Immature natural killer cell (primary cell): ENCODE measurements around the gene IGFBP5. TPM values are rescaled to one million over a fixed set of nuclear protein-coding genes. Genes with fewer than 3 reads are reported as not detected.

Experiments used
- DNase-seq, 3 donors: peaks; one replicate each; pipeline ENCODE4 v3.0.0; 2022; ENCODE audit warnings: mixed read lengths in 1 of 3
- H3K27ac Mint-ChIP-seq, 6 donors: one replicate each; pipeline ENCODE4 v1.8.0; 2020; ENCODE audit warnings: mixed read lengths in 6 of 6, mild to moderate bottlenecking in 5 of 6, inconsistent platforms in 4 of 6, moderate library complexity in 3 of 6
- H3K27me3 Mint-ChIP-seq, 3 donors: one replicate each; pipeline ENCODE4 v1.8.0; 2020 to 2021; ENCODE audit warnings: low read depth in 3 of 3, mild to moderate bottlenecking in 3 of 3, mixed read lengths in 3 of 3, moderate library complexity in 3 of 3, inconsistent platforms in 1 of 3
- H3K36me3 Mint-ChIP-seq, 3 donors: one replicate each; pipeline ENCODE4 v1.8.0; 2020; ENCODE audit warnings: mixed read lengths in 3 of 3, inconsistent platforms in 2 of 3, mild to moderate bottlenecking in 2 of 3
- H3K4me1 Mint-ChIP-seq, 2 donors: one replicate each; pipeline ENCODE4 v1.8.0; 2020; ENCODE audit warnings: inconsistent platforms in 2 of 2, mild to moderate bottlenecking in 2 of 2, mixed read lengths in 2 of 2, moderate library complexity in 1 of 2
- H3K4me3 Mint-ChIP-seq, 5 donors: one replicate each; pipeline ENCODE4 v1.8.0; 2020; ENCODE audit warnings: mild to moderate bottlenecking in 5 of 5, mixed read lengths in 5 of 5, inconsistent platforms in 3 of 5, moderate library complexity in 3 of 5
- H3K9me3 Mint-ChIP-seq, 6 donors: one replicate each; pipeline ENCODE4 v1.8.0; 2020; ENCODE audit warnings: mild to moderate bottlenecking in 6 of 6, mixed read lengths in 6 of 6, inconsistent platforms in 4 of 6, moderate library complexity in 3 of 6
- polyA plus RNA-seq, 3 donors: library from polyadenylated mRNA; unstranded; fragments of 300-500 nt; fragmentation: Illumina TruSeq; gene quantifications; one replicate each; pipeline ENCODE4 v1.2.3, GENCODE V29; 2021

The IGFBP5 gene
- polyA plus RNA-seq, 3 donors from 2014 or later = not detected

GRCh38 chr2:216701544-216701943, 6.2 kb upstream of the IGFBP5 start:
- DNase-seq = no peak
- Mint-ChIP-seq H3K4me1 (no peaks in the 10 kb centered on the region), H3K4me3 (no peak overlapping the region), H3K9me3 (no peaks in the 10 kb centered on the region), H3K27ac (no peak overlapping the region), H3K27me3 (peaks cover 2 to 13% (median 3%) of the 10 kb centered on the region in 3 donors), H3K36me3 (no peaks in the 10 kb centered on the region)

- Mint-ChIP-seq H3K4me3 (no peak overlapping the region), H3K9me3 (no peaks in the 10 kb centered on the region)
- DNase-seq = no peak
Observed at GRCh38 chr2:216700781-216701180, 5.4 kb upstream of the IGFBP5 start.

GRCh38 chr2:216700088-216700567, 4.8 kb upstream of the IGFBP5 start:
- peaks cover 4 to 18% (median 11%) of the 10 kb centered on the region in 3 donors for H3K27me3 Mint-ChIP-seq
- no peak overlapping the region for H3K27ac Mint-ChIP-seq
- no peak for DNase-seq
- H3K4me3 Mint-ChIP-seq = no peak overlapping the region
- H3K36me3 Mint-ChIP-seq = no peaks in the 10 kb centered on the region
- H3K4me1 Mint-ChIP-seq = no peaks in the 10 kb centered on the region
- H3K9me3 Mint-ChIP-seq = no peaks in the 10 kb centered on the region

More at GRCh38 chr2:216700781-216701180, 5.4 kb upstream of the IGFBP5 start:
- Mint-ChIP-seq H3K27me3 (peaks cover 4 to 17% (median 9%) of the 10 kb centered on the region in 3 donors), H3K27ac (no peak overlapping the region), H3K4me1 (no peaks in the 10 kb centered on the region), H3K36me3 (no peaks in the 10 kb centered on the region)

- no peaks in the 10 kb centered on the region for H3K36me3 Mint-ChIP-seq
- H3K4me3 Mint-ChIP-seq = no peak overlapping the region
- H3K27ac Mint-ChIP-seq = no peak overlapping the region
- peaks cover under 1% of the 10 kb centered on the region in 2 donors for H3K4me1 Mint-ChIP-seq
- peaks cover 10 to 17% (median 15%) of the 10 kb centered on the region in 3 donors for H3K27me3 Mint-ChIP-seq
- peak; percentile 18 to 40 (median 23) for DNase-seq
- no peaks in the 10 kb centered on the region for H3K9me3 Mint-ChIP-seq
Observed at GRCh38 chr2:216698895-216699294, 3.5 kb upstream of the IGFBP5 start.

- H3K27me3 Mint-ChIP-seq = peaks cover 11 to 16% (median 15%) of the 10 kb centered on the region in 3 donors
- H3K36me3 Mint-ChIP-seq = no peaks in the 10 kb centered on the region
- no peak overlapping the region for H3K27ac Mint-ChIP-seq
- DNase-seq = no peak
- H3K4me1 Mint-ChIP-seq = peaks cover 4 to 7% of the 10 kb centered on the region in 2 donors
- no peak overlapping the region for H3K4me3 Mint-ChIP-seq
- no peaks in the 10 kb centered on the region for H3K9me3 Mint-ChIP-seq
Observed at GRCh38 chr2:216698293-216698692, 2.9 kb upstream of the IGFBP5 start.

- Mint-ChIP-seq H3K9me3 (no peaks in the 10 kb centered on the region), H3K36me3 (no peaks in the 10 kb centered on the region), H3K27ac (no peak overlapping the region), H3K4me3 (no peak overlapping the region), H3K27me3 (peaks cover 15 to 20% (median 19%) of the 10 kb centered on the region in 3 donors), H3K4me1 (peaks cover 16 to 18% of the 10 kb centered on the region in 2 donors)
- DNase-seq = no peak
Observed at GRCh38 chr2:216696751-216697560, 1.6 kb upstream of the IGFBP5 start.

- Mint-ChIP-seq H3K36me3 (no peaks in the 10 kb centered on the region), H3K27ac (no peak overlapping the region), H3K9me3 (no peaks in the 10 kb centered on the region), H3K27me3 (peaks cover 18 to 21% (median 20%) of the 10 kb centered on the region in 3 donors), H3K4me3 (no peak overlapping the region), H3K4me1 (peaks cover 21 to 25% of the 10 kb centered on the region in 2 donors)
- DNase-seq = no peak
Observed at GRCh38 chr2:216696321-216696720, 972 bp upstream of the IGFBP5 start.

- Mint-ChIP-seq H3K4me3 (no peak overlapping the region), H3K27ac (no peak overlapping the region), H3K9me3 (no peaks in the 10 kb centered on the region), H3K4me1 (peaks cover 24 to 29% of the 10 kb centered on the region in 2 donors), H3K36me3 (no peaks in the 10 kb centered on the region), H3K27me3 (peaks cover 21 to 26% (median 23%) of the 10 kb centered on the region in 3 donors)
- DNase-seq = no peak
Observed at GRCh38 chr2:216694826-216695217, 527 bp downstream of the IGFBP5 start.

- peak overlapping the region in 2 of 5 donors; percentile 42 to 55 for H3K4me3 Mint-ChIP-seq
- peaks cover 24 to 29% of the 10 kb centered on the region in 2 donors for H3K4me1 Mint-ChIP-seq
- no peak for DNase-seq
- no peaks in the 10 kb centered on the region for H3K9me3 Mint-ChIP-seq
- no peaks in the 10 kb centered on the region for H3K36me3 Mint-ChIP-seq
- H3K27ac Mint-ChIP-seq = no peak overlapping the region
- H3K27me3 Mint-ChIP-seq = peaks cover 23 to 28% (median 25%) of the 10 kb centered on the region in 3 donors
Observed at GRCh38 chr2:216694082-216694825, 1.1 kb downstream of the IGFBP5 start.

GRCh38 chr2:216693414-216694080, 1.8 kb downstream of the IGFBP5 start:
- Mint-ChIP-seq H3K4me1 (peaks cover 24 to 29% of the 10 kb centered on the region in 2 donors), H3K9me3 (no peaks in the 10 kb centered on the region), H3K36me3 (no peaks in the 10 kb centered on the region), H3K4me3 (peak overlapping the region; percentile 33 to 56 (median 55)), H3K27me3 (peaks cover 23 to 29% (median 28%) of the 10 kb centered on the region in 3 donors), H3K27ac (no peak overlapping the region)
- DNase-seq = no peak

GRCh38 chr2:216692636-216693413, 2.5 kb downstream of the IGFBP5 start:
- peaks cover 25 to 33% (median 29%) of the 10 kb centered on the region in 3 donors for H3K27me3 Mint-ChIP-seq
- H3K4me1 Mint-ChIP-seq = peaks cover 24 to 29% of the 10 kb centered on the region in 2 donors
- H3K36me3 Mint-ChIP-seq = no peaks in the 10 kb centered on the region

GRCh38 chr2:216690853-216691741, 4.3 kb downstream of the IGFBP5 start:
- H3K9me3 Mint-ChIP-seq = no peaks in the 10 kb centered on the region
- peaks cover 20 to 27% (median 26%) of the 10 kb centered on the region in 3 donors for H3K27me3 Mint-ChIP-seq
- peaks cover 24 to 29% of the 10 kb centered on the region in 2 donors for H3K4me1 Mint-ChIP-seq
- H3K27ac Mint-ChIP-seq = no peak overlapping the region
- H3K36me3 Mint-ChIP-seq = no peaks in the 10 kb centered on the region
- peak overlapping the region in 4 of 5 donors; percentile 4 to 66 (median 38) for H3K4me3 Mint-ChIP-seq
- no peak for DNase-seq

More at GRCh38 chr2:216692636-216693413, 2.5 kb downstream of the IGFBP5 start:
- Mint-ChIP-seq H3K9me3 (no peaks in the 10 kb centered on the region), H3K4me3 (peak overlapping the region; percentile 69 to 83 (median 81)), H3K27ac (no peak overlapping the region)
- DNase-seq = peak in 1 of 3 donors; percentile 17
